Esophagus muscularis mucosa (tissue), 4 donors: ENCODE data around the gene C16orf96. TPM values are rescaled to one million over a fixed set of nuclear protein-coding genes. Genes with fewer than 3 reads are reported as not detected.

Experiments used
- DNase-seq: peaks from one replicate; pipeline ENCODE4 v3.0.0-alpha.2; 2017; ENCODE audit errors: extremely low spot score
- H3K27ac ChIP-seq, 4 donors: fragments of 200-600 bp; sonication (generic); replicated peaks in 1 of 4; 1 replicate in 3 of 4; 2 replicates in 1 of 4; pipeline ENCODE4 v1.5.1; 2016 to 2019; ENCODE audit warnings: mild to moderate bottlenecking in 1 of 4
- H3K27me3 ChIP-seq, 4 donors: fragments of 200-600 bp; sonication (generic); one replicate each; pipeline versions ENCODE4 v1.5.1 to v1.6.0; 2016 to 2019
- H3K36me3 ChIP-seq, 4 donors: fragments of 200-600 bp; sonication (generic); one replicate each; pipeline ENCODE4 v1.5.1; 2016 to 2019
- H3K4me1 ChIP-seq, 4 donors: fragments of 200-600 bp; sonication (generic); one replicate each; pipeline ENCODE4 v1.5.1; 2016 to 2019
- H3K4me3 ChIP-seq, 4 donors: fragments of 200-600 bp; sonication (generic); 1 replicate in 2 of 4; 2 replicates in 2 of 4; pipeline ENCODE4 v1.5.1; 2016 to 2019; ENCODE audit warnings: mild to moderate bottlenecking in 4 of 4, moderate library complexity in 1 of 4
- H3K9me3 ChIP-seq, 4 donors: fragments of 200-600 bp; sonication (generic); 1 replicate in 3 of 4; 2 replicates in 1 of 4; pipeline ENCODE4 v1.5.1; 2016 to 2019
- EP300 ChIP-seq: sonication (generic); formaldehyde crosslinking; IDR thresholded peaks from one replicate; pipeline ENCODE4 v1.6.1; 2017; ENCODE audit warnings: antibody characterized with exemption
- POLR2A ChIP-seq: fragments of 450-650 bp; IDR thresholded peaks from one replicate; pipeline ENCODE4 v1.6.1; 2017; ENCODE audit warnings: antibody characterized with exemption, moderate library complexity, mild to moderate bottlenecking, low read depth
- POLR2AphosphoS5 ChIP-seq, 2 donors: sonication (generic); formaldehyde crosslinking; IDR thresholded peaks; one replicate each; pipeline ENCODE4 v1.6.1; 2017; ENCODE audit warnings: antibody characterized with exemption in 2 of 2
- WGBS: methylation state at CpG from one replicate; pipeline ENCODE4 v1.1.5; 2018; 5-methylcytosine and 5-hydroxymethylcytosine counted together
- intact Hi-C: fragments of 100-400 bp; cut with DNase I; formaldehyde crosslinking; loops from one replicate; pipeline ENCODE4 v1.15.1; 2023
- total RNA-seq, 4 donors: library from RNA; depleted of rRNA; stranded (reverse); fragments of >200 nt; gene quantifications; one replicate each; pipeline versions ENCODE4 v1.1.0 to v1.2.1, GENCODE V29; 2016
- TF ChIP-seq, protein P1 (sequence below), 3 experiments: fragments of 200-600 bp in 2 of 3; fragments of 450-650 bp in 1 of 3; sonication (generic) in 2 of 3; IDR thresholded peaks; one replicate each; pipeline ENCODE4 v1.5.1; 2017 to 2019; ENCODE audit warnings: antibody characterized with exemption in 3 of 3, mild to moderate bottlenecking in 2 of 3, moderate library complexity in 1 of 3

C16orf96 gene
- total RNA-seq, 4 donors from 2014 or later = not detected

DNA sequence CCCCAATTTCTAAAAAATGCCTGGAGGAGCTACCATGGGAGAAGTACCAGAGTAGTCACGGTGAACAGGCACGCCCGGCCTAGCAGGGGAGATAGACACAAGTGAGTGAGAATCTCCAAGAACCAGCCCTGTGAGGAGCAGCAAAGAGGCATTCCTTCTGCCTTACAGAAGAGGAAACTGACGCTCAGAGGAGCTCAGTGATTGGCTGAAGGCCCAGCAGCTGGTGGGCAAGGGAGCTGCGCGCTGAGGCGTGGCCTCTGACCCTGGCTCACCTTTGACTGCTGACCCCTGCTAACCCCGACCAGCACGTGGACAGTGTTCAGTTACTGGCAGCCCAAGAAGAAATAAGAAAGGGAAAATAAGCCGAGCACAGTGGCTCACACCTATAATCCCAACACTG lies 1.8 kb downstream of the C16orf96 start:
- intact Hi-C loops = no loop called here
- no peaks in the 10 kb centered on the region for H3K9me3 ChIP-seq
- peaks cover 0 to 15% (median 0%) of the 10 kb centered on the region in 4 donors for H3K27me3 ChIP-seq
- H3K36me3 ChIP-seq = no peaks in the 10 kb centered on the region
- no peaks in the 10 kb centered on the region for H3K4me1 ChIP-seq
- H3K27ac ChIP-seq = no peak overlapping the region
- no peak overlapping the region for H3K4me3 ChIP-seq
- DNase-seq = no peak
- 62% methylated on average over 6 of the region's 10 CpGs for WGBS
- TF ChIP-seq, protein P1, sequence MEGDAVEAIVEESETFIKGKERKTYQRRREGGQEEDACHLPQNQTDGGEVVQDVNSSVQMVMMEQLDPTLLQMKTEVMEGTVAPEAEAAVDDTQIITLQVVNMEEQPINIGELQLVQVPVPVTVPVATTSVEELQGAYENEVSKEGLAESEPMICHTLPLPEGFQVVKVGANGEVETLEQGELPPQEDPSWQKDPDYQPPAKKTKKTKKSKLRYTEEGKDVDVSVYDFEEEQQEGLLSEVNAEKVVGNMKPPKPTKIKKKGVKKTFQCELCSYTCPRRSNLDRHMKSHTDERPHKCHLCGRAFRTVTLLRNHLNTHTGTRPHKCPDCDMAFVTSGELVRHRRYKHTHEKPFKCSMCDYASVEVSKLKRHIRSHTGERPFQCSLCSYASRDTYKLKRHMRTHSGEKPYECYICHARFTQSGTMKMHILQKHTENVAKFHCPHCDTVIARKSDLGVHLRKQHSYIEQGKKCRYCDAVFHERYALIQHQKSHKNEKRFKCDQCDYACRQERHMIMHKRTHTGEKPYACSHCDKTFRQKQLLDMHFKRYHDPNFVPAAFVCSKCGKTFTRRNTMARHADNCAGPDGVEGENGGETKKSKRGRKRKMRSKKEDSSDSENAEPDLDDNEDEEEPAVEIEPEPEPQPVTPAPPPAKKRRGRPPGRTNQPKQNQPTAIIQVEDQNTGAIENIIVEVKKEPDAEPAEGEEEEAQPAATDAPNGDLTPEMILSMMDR (IDR thresholded peaks at IDR 0.05) = no peak
- TF ChIP-seq EP300 (no peak), POLR2A (no peak)

DNA sequence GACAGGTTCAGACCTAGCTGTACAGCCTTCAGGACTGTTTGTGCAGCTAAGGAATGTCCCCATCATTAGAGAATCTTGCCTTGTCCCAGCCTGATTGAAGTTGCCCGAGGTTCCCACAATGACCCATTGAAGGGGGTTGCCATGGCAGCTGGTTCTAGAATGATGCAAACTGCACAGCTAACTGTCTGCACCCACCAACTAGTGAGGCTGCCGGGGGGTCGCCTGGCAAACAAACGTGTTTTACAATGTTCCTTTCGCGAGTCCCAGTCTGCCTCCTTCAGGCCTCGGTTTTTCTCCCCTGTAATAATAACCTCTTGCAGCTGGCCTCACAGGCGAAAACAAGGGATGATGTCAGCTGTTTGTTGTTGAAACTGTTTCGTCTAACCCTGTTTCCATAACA lies 5.5 kb downstream of the C16orf96 start:
- 77% methylated on average over 8 of the region's 9 CpGs for whole genome bisulfite sequencing

DNA sequence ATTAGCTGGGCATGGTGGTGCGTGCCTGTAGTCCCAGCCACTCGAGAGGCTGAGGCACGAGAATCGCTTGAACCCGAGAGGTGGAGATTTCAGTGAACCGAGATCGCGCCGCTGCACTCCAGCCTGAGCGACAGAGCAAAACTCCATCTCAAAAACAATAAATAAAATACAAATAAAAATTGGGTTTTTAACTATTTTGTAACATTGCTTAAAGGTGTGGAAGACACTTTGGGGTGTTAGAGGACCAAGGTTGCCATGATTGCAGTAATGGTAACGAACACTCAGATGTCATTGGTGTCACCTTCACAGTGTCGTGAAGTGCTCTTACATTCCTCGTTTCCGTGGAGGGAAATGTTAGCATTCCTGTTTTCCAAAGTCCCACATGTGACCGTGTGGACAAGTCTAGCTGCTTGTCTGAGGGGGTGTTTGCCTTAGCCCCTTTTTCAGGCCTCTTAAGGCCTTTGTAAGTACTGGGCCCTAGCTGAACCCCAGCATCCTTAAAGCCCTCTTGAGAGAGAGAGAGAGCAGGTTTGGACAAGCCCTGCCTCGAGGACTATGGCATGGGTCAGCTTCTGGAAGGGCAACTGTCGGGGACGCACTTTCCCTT lies 8.6 kb downstream of the C16orf96 start:
- DNase-seq = no peak
- intact Hi-C loops = no loop called here
- WGBS = 91% methylated on average over 17 of the region's 18 CpGs
- no peak overlapping the region for H3K4me3 ChIP-seq
- no peaks in the 10 kb centered on the region for H3K9me3 ChIP-seq
- H3K4me1 ChIP-seq = no peaks in the 10 kb centered on the region
- TF ChIP-seq, protein P1 (IDR thresholded peaks at IDR 0.05) = no peak
- TF ChIP-seq EP300 = no peak
- TF ChIP-seq POLR2A = no peak
- TF ChIP-seq POLR2AphosphoS5 (IDR thresholded peaks at IDR 0.05) = no peak
- H3K27me3 ChIP-seq = no peaks in the 10 kb centered on the region
- H3K27ac ChIP-seq = no peak overlapping the region
- no peaks in the 10 kb centered on the region for H3K36me3 ChIP-seq

More for the DNA sequence above, 5.5 kb downstream of the C16orf96 start:
- Histone ChIP-seq H3K27me3 (no peaks in the 10 kb centered on the region), H3K27ac (no peak overlapping the region), H3K4me3 (no peak overlapping the region), H3K9me3 (no peaks in the 10 kb centered on the region), H3K4me1 (no peaks in the 10 kb centered on the region), H3K36me3 (no peaks in the 10 kb centered on the region)
- no peak for TF ChIP-seq POLR2A
- no peak for TF ChIP-seq EP300
- intact Hi-C loops = no loop called here
- no peak for DNase-seq

DNA sequence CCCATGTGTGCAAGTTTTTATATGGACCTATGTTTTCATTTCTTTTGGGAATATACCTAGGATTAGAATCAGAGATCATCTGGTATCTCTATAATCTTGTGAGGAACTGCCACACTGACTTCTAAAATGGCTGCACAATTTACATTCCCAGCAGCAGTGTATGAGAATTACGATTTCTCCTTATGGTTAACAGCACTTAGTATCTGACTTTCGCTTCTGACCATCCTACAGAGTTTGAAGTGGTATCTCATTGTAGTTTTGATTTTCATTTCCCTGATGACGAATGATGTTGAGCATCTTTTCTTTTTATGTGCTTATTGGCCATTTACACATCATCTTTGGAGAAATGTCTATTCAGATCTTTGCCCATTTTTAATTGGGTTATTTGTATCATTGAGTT lies 10.0 kb downstream of the C16orf96 start:
- no peaks in the 10 kb centered on the region for H3K4me1 ChIP-seq
- WGBS = 89% methylated on average over 3 of the region's 3 CpGs
- intact Hi-C loops = no loop called here
- no peak for DNase-seq
- H3K27ac ChIP-seq = no peak overlapping the region
- no peaks in the 10 kb centered on the region for H3K36me3 ChIP-seq
- H3K27me3 ChIP-seq = no peaks in the 10 kb centered on the region
- TF ChIP-seq POLR2AphosphoS5 (IDR thresholded peaks at IDR 0.05) (no peak), POLR2A (no peak), EP300 (no peak)
- TF ChIP-seq, protein P1 (IDR thresholded peaks at IDR 0.05) = no peak
- no peaks in the 10 kb centered on the region for H3K9me3 ChIP-seq
- no peak overlapping the region for H3K4me3 ChIP-seq

DNA sequence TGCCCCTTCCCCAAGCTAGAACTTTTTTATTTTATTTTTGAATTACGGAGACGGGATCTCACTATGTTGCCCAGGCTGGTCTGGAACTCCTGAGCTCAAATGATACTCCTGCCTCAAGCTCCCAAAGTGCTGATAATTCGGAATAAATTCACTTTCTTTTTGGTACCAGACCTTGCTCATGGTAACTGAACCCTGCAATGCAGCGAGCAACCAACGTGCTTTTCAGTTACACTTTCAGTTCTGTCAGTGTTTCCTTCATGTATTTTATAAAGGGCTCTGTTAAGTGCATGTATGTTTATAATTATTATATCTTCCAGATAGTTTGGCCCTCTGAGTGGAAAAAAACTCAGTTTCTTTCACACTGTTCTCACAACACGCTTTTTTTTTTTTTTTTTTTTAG lies 13.9 kb downstream of the C16orf96 start:
- H3K27ac ChIP-seq = no peak overlapping the region
- TF ChIP-seq, protein P1 (IDR thresholded peaks at IDR 0.05) = no peak
- TF ChIP-seq POLR2AphosphoS5 (IDR thresholded peaks at IDR 0.05) (no peak), POLR2A (no peak), EP300 (no peak)
- H3K27me3 ChIP-seq = no peaks in the 10 kb centered on the region
- no peaks in the 10 kb centered on the region for H3K36me3 ChIP-seq
- intact Hi-C loops = no loop called here
- WGBS = 75% methylated on average over 6 of the region's 6 CpGs
- no peaks in the 10 kb centered on the region for H3K4me1 ChIP-seq
- no peak for DNase-seq
- H3K4me3 ChIP-seq = no peak overlapping the region
- H3K9me3 ChIP-seq = no peaks in the 10 kb centered on the region
